A673 (cell line): Measurements from ENCODE around the gene CACNA2D3. TPM values are rescaled to one million over a fixed set of nuclear protein-coding genes. Genes with fewer than 3 reads are reported as not detected.

ENCODE experiments used
- BruUV-seq: library from RNA; stranded (reverse); fragments of 400-500 nt; replicated peaks from 2 replicates; lab custom pipeline; 2021; lab: Mats Ljungman, UMichigan
- CTCF ChIA-PET: fragments of 300-600 bp; sonication (Branson Sonifier 250); formaldehyde crosslinking; loops from one replicate; lab custom pipeline; 2022; ENCODE audit warnings: antibody characterized with exemption; lab: Charles Lee
- POLR2A ChIA-PET: fragments of 300-600 bp; sonication (Branson Sonifier 250); formaldehyde crosslinking; loops from one replicate; lab custom pipeline; 2022; ENCODE audit warnings: antibody characterized with exemption; ENCODE audit not compliant: low non-redundant PET; lab: Charles Lee
- DNase-seq: peaks from one replicate; pipeline ENCODE4 v3.0.0-alpha.2; 2015; ENCODE audit warnings: low spot score
- H3K27ac ChIP-seq: fragments of 200-600 bp; sonication (generic); 2 replicates; pipeline ENCODE4 v1.5.1; 2016; ENCODE audit warnings: mixed run types, low read depth, mild to moderate bottlenecking, mixed read lengths, antibody characterized with exemption, low read length; ENCODE audit not compliant: poor library complexity, severe bottlenecking
- H3K27me3 ChIP-seq: fragments of 200-600 bp; sonication (generic); replicated peaks from 2 replicates; pipeline ENCODE4 v1.6.1; 2017; ENCODE audit warnings: mixed run types, low read depth, mild to moderate bottlenecking, mixed read lengths, antibody characterized with exemption, low read length; ENCODE audit not compliant: insufficient read depth, poor library complexity
- H3K36me3 ChIP-seq: fragments of 200-600 bp; sonication (generic); 2 replicates; pipeline ENCODE4 v1.6.1; 2016; ENCODE audit warnings: mixed run types, mild to moderate bottlenecking, mixed read lengths, antibody characterized with exemption, low read length; ENCODE audit not compliant: insufficient read depth, poor library complexity, severe bottlenecking
- H3K4me1 ChIP-seq: fragments of 200-600 bp; sonication (generic); 2 replicates; pipeline ENCODE4 v1.6.1; 2017; ENCODE audit warnings: mixed run types, mild to moderate bottlenecking, mixed read lengths, antibody characterized with exemption, low read length; ENCODE audit not compliant: insufficient read depth, poor library complexity, severe bottlenecking
- H3K4me3 ChIP-seq: fragments of 200-600 bp; sonication (generic); 2 replicates; pipeline ENCODE4 v1.5.1; 2016; ENCODE audit warnings: low read depth, mixed run types, mild to moderate bottlenecking, mixed read lengths, low read length; ENCODE audit not compliant: poor library complexity, severe bottlenecking
- H3K9me3 ChIP-seq: fragments of 200-600 bp; sonication (generic); 2 replicates; pipeline ENCODE4 v1.6.1; 2016; ENCODE audit warnings: mixed run types, low read depth, mild to moderate bottlenecking, mixed read lengths, antibody characterized with exemption, low read length; ENCODE audit not compliant: poor library complexity, severe bottlenecking
- EZH2 ChIP-seq: fragments of 200-600 bp; sonication (generic); IDR thresholded peaks from 2 replicates; pipeline ENCODE4 v1.6.1; 2017; ENCODE audit warnings: borderline replicate concordance, low read depth, mild to moderate bottlenecking, mixed read lengths, antibody characterized with exemption, low read length; ENCODE audit not compliant: poor library complexity, severe bottlenecking
- intact Hi-C: fragments of 100-400 bp; cut with micrococcal nuclease; formaldehyde crosslinking; loops from one replicate; pipeline ENCODE4 v1.10.0; 2022; ENCODE audit not compliant: unreplicated experiment
- total RNA-seq: library from RNA; stranded (reverse); gene quantifications from 2 replicates; pipeline ENCODE4 v1.2.3, GENCODE V29; 2021
- TF ChIP-seq, protein P1 (sequence below): fragments of 300-800, 200-600 bp; sonication (generic); conservative IDR thresholded peaks from 2 replicates; pipeline ENCODE4 v1.5.1; 2017; ENCODE audit warnings: low read depth, mild to moderate bottlenecking, antibody characterized with exemption, low read length, moderate library complexity, mixed read lengths

The CACNA2D3 gene
- total RNA-seq, 1 experiment from 2014 or later: not detected

DNA sequence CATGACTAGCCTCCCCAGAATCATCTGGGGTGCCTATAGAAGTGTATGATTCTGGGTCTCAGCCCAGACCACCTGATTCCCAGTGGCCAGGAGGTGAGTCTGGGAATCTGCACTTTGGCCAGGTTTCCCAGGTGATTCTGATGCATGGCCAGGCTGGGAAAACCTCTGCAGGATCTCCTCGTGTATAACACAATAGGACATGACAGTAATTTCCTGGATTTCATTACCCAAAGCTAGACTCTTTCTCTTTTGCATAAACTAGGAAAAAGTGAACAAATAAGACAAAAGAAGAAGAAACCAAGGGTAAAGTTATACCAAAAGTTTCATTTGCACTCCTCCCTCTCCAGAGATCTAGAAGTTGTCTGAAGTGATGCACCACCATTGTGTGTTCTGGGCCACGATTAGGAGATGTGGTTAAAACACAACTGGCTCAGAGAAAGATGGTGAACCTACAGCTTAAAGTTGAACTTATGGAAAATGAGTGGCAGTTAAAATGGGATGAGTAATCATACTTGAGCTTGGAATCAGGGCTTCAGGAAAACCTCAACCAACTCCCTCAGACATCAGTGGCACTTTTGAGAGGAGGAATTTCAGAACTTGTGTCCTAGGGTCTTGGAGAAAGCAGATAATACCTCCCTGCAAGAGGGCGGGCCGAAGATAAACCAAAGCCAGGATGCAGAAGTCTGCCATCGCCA lies 914.7 kb downstream of the CACNA2D3 start:
- no peaks in the 10 kb centered on the region for H3K4me1 ChIP-seq
- BruUV-seq: no TSS peak
- H3K27me3 ChIP-seq: no peaks in the 10 kb centered on the region
- TF ChIP-seq EZH2: no peak
- TF ChIP-seq, protein P1, sequence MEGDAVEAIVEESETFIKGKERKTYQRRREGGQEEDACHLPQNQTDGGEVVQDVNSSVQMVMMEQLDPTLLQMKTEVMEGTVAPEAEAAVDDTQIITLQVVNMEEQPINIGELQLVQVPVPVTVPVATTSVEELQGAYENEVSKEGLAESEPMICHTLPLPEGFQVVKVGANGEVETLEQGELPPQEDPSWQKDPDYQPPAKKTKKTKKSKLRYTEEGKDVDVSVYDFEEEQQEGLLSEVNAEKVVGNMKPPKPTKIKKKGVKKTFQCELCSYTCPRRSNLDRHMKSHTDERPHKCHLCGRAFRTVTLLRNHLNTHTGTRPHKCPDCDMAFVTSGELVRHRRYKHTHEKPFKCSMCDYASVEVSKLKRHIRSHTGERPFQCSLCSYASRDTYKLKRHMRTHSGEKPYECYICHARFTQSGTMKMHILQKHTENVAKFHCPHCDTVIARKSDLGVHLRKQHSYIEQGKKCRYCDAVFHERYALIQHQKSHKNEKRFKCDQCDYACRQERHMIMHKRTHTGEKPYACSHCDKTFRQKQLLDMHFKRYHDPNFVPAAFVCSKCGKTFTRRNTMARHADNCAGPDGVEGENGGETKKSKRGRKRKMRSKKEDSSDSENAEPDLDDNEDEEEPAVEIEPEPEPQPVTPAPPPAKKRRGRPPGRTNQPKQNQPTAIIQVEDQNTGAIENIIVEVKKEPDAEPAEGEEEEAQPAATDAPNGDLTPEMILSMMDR: no peak
- H3K27ac ChIP-seq: no peak overlapping the region
- intact Hi-C loops: no loop called here
- no peak for DNase-seq
- H3K9me3 ChIP-seq: no peaks in the 10 kb centered on the region
- H3K4me3 ChIP-seq: no peak overlapping the region
- ChIA-PET POLR2A (no interaction called here), CTCF (no interaction called here)
- no peaks in the 10 kb centered on the region for H3K36me3 ChIP-seq

DNA sequence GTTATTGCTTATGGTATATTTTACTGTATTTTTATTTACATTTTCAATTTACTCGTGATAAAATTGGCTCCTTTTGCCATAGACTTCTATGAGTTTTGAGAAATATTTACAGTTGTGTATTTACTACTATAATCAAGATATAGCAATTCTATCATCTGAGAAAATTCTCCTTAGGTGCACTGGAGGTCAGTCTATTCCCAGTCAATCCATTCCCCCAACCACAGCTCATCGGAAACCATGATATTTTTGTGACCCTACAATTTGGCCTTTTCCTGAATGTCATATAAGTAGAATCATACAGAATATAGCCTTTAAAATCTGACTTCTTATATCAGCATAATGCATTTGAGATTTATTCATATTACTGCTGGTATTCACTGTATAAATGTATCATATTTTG lies 920.2 kb downstream of the CACNA2D3 start:
- no peak overlapping the region for H3K4me3 ChIP-seq
- no peaks in the 10 kb centered on the region for H3K4me1 ChIP-seq
- H3K36me3 ChIP-seq: no peaks in the 10 kb centered on the region
- ChIA-PET POLR2A (no interaction called here), CTCF (no interaction called here)
- no peaks in the 10 kb centered on the region for H3K27me3 ChIP-seq
- no peak for TF ChIP-seq EZH2
- TF ChIP-seq, protein P1: no peak
- no peak overlapping the region for H3K27ac ChIP-seq
- intact Hi-C loops: no loop called here
- DNase-seq: no peak
- BruUV-seq: no TSS peak
- H3K9me3 ChIP-seq: no peaks in the 10 kb centered on the region

DNA sequence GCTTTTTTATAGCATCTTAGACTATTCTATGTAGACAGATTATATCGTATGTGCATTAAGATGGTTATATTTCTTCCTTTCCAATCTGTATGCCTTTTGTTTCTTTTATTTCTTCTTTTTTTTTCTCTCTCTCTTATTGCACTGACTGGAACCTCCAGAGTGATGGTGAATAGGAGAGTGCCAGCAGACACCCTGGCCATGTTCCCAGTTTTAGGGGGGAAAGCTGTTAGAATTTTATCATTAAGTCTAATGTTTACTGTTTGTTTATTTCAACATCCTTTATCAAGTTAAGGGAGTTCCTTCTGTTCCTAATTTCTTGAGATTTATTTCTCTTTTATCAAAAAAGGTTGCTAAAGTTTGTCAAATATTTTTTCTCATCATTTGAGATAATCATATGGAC lies 922.1 kb downstream of the CACNA2D3 start:
- Histone ChIP-seq H3K27ac (no peak overlapping the region), H3K27me3 (no peaks in the 10 kb centered on the region), H3K4me3 (no peak overlapping the region), H3K4me1 (no peaks in the 10 kb centered on the region), H3K9me3 (no peaks in the 10 kb centered on the region), H3K36me3 (no peaks in the 10 kb centered on the region)
- no peak for DNase-seq
- intact Hi-C loops: no loop called here
- BruUV-seq: no TSS peak
- ChIA-PET CTCF (no interaction called here), POLR2A (no interaction called here)
- TF ChIP-seq, protein P1: no peak
- TF ChIP-seq EZH2: no peak
